Left lung (tissue), 10 donors: ENCODE results near the gene OR56B1. TPM values are rescaled to one million over a fixed set of nuclear protein-coding genes. Genes with fewer than 3 reads are reported as not detected.
"Not testable (repeated sequence)": the region's sequence is repeated elsewhere in the genome, so short reads cannot be mapped to it uniquely, and the experiment has no call there.

Experiments
- ATAC-seq: fragments of 200-7000 bp; cut with Tn5 transposase; one replicate; pipeline ENCODE4 v1.9.1; 2020; ENCODE audit warnings: moderate library complexity
- DNase-seq, 4 donors: peaks; one replicate each; pipeline ENCODE4 v3.0.0-alpha.2; 2013 to 2020
- H3K27ac ChIP-seq, 2 donors: fragments of 200-600 bp; sonication (generic) in 1 of 2; one replicate each; pipeline versions ENCODE4 v1.5.0 to v1.8.0; 2020 to 2021
- H3K27me3 ChIP-seq, 2 donors: fragments of 200-600 bp; sonication (generic) in 1 of 2; one replicate each; pipeline versions ENCODE4 v1.5.0 to v1.8.0; 2020 to 2021
- H3K36me3 ChIP-seq, 2 donors: fragments of 200-600 bp; sonication (generic) in 1 of 2; one replicate each; pipeline versions ENCODE4 v1.5.0 to v1.8.0; 2020 to 2021
- H3K4me1 ChIP-seq, 2 donors: fragments of 200-600 bp; one replicate each; pipeline ENCODE4 v1.8.0; 2021
- H3K4me3 ChIP-seq, 2 donors: fragments of 200-600 bp; sonication (generic) in 1 of 2; one replicate each; pipeline versions ENCODE4 v1.5.0 to v1.8.0; 2020 to 2021; ENCODE audit warnings: mild to moderate bottlenecking in 1 of 2
- H3K9me3 ChIP-seq, 2 donors: fragments of 200-600 bp; sonication (generic) in 1 of 2; one replicate each; pipeline versions ENCODE4 v1.5.0 to v1.8.0; 2020 to 2021
- intact Hi-C, 2 donors: fragments of 100-400 bp; cut with DNase I; formaldehyde crosslinking; loops; one replicate each; pipeline versions ENCODE4 v1.11.2 to v1.14.2; 2022
- polyA plus RNA-seq, 6 donors: library from polyadenylated mRNA; unstranded; fragments of 120-200 nt; gene quantifications; one replicate each; pipeline ENCODE4 v1.2.1, GENCODE V29; 2013; ENCODE audit not compliant: insufficient read length in 6 of 6
- total RNA-seq, 2 donors: library from RNA; stranded (reverse); fragmentation: NEBNext Ultra II Directional; extraction: Animal tissue kit (Norgen Biotek cat#: 25700); gene quantifications; one replicate each; pipeline ENCODE4 v1.2.1, GENCODE V29; 2021
- TF ChIP-seq, protein P1 (sequence below), 2 donors: fragments of 200-600 bp; sonication (generic) in 1 of 2; IDR thresholded peaks; one replicate each; pipeline versions ENCODE4 v1.5.0 to v1.8.0; 2021; ENCODE audit warnings: antibody characterized with exemption in 2 of 2
- donor health status: DM: no; HTN: yes; CAD: no.
- donor health status: DM: no; HTN: no; CAD: no.

OR56B1 gene
- total and polyA plus RNA-seq, 8 donors: not detected

DNA sequence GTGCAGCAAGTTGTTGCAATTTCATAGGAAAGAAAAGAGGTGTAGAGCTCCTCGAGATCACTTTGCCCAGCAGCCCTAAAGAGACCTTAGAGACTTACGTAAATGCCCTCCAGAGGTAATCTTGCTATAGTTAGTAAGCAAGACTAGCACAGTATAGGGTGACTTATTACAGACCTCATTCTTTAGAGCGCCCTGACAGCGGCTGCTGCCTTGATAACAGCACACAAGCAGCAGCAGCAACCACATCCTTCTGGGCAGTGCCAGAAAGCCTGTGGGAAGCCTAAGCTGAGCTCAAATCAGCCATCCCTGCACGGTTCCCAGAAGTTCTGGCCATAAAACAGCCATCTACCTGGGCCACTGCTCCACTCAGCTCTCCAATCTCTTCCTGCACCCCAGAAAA, 22.6 kb upstream of the OR56B1 start:
- no peak for ATAC-seq
- intact Hi-C loops: no loop called here
- Histone ChIP-seq H3K27me3 (no peaks in the 10 kb centered on the region), H3K27ac (no peak overlapping the region), H3K9me3 (peaks cover 0 to 2% of the 10 kb centered on the region in 2 donors), H3K36me3 (peaks cover 0 to 14% of the 10 kb centered on the region in 2 donors), H3K4me1 (no peaks in the 10 kb centered on the region), H3K4me3 (no peak overlapping the region)
- TF ChIP-seq, protein P1, sequence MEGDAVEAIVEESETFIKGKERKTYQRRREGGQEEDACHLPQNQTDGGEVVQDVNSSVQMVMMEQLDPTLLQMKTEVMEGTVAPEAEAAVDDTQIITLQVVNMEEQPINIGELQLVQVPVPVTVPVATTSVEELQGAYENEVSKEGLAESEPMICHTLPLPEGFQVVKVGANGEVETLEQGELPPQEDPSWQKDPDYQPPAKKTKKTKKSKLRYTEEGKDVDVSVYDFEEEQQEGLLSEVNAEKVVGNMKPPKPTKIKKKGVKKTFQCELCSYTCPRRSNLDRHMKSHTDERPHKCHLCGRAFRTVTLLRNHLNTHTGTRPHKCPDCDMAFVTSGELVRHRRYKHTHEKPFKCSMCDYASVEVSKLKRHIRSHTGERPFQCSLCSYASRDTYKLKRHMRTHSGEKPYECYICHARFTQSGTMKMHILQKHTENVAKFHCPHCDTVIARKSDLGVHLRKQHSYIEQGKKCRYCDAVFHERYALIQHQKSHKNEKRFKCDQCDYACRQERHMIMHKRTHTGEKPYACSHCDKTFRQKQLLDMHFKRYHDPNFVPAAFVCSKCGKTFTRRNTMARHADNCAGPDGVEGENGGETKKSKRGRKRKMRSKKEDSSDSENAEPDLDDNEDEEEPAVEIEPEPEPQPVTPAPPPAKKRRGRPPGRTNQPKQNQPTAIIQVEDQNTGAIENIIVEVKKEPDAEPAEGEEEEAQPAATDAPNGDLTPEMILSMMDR (IDR thresholded peaks at IDR 0.05): no peak
- DNase-seq: no peak

DNA sequence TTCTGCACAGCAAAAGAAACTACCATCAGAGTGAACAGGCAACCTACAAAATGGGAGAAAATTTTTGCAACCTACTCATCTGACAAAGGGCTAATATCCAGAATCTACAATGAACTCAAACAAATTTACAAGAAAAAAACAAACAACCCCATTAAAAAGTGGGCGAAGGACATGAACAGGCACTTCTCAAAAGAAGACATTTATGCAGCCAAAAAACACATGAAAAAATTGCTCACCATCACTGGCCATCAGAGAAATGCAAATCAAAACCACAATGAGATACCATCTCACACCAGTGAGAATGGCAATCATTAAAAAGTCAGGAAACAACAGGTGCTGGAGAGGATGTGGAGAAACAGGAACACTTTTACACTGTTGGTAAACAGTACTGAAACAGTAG, 19.7 kb upstream of the OR56B1 start:
- H3K36me3 ChIP-seq, H3K4me1 ChIP-seq, DNase-seq, H3K27me3 ChIP-seq, ATAC-seq, H3K9me3 ChIP-seq, H3K4me3 ChIP-seq, H3K27ac ChIP-seq, intact Hi-C loops: not testable (repeated sequence)

DNA sequence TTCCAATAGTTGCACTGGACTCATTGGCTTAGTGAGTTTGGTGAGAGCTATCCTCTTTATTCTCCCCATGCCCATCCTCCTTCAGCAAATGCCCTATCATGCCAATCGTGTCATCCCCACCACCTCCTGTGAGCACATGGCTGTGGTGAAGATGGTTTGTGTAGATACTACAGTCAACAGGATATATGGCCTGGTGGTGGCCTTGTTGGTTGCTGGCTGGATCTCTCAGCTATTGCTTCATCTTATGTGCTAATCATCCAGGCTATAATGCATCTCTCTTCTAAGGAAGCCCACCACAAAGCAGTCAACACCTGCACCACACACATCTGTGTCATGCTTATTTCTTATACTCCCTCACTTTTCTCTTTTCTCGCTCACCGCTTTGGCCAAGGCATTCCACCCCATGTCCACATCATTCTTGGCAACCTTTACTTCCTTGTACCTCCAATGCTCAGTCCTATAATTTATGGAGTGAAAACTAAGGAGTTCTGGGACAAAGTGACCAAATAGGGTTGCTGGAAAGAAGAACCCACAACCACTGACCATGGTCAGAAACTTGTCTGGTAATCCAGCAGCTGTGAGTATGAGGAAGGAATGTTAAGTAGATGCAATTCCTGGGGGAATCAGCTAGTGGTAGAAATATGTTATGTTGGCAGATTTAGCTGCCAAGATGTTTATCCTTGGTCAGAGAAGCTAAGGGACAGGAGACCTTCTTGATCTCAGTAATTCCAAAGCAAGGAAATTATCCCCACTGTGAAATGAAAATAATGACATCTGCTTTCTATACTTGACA, 16.3 kb upstream of the OR56B1 start:
- ATAC-seq (no peak), DNase-seq (no peak)
- H3K4me1 ChIP-seq: no peaks in the 10 kb centered on the region
- intact Hi-C loops: no loop called here
- TF ChIP-seq, protein P1 (IDR thresholded peaks at IDR 0.05): no peak
- no peak overlapping the region for H3K4me3 ChIP-seq
- H3K36me3 ChIP-seq: no peaks in the 10 kb centered on the region
- H3K27me3 ChIP-seq: no peaks in the 10 kb centered on the region
- no peak overlapping the region for H3K27ac ChIP-seq
- H3K9me3 ChIP-seq: peaks cover 0 to 2% of the 10 kb centered on the region in 2 donors

DNA sequence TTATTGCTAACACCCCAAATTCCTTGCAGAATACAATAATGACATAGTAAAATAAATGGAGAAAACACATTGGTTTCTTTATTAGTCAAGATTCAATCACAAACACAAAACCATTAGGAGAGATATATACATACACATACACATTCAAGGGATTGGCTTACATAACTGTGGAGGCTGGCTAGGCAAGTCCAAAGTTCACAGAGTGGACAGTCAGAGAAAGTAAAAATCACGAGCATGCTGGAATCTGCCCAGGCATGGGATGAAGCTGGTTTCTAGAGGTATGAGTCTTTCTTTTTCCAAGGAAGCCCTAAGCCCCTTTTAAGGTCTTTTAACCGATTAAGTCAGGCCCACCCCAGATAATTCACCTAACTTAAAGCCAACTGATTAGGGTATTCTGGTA, 13.6 kb upstream of the OR56B1 start:
- Histone ChIP-seq H3K27me3 (no peaks in the 10 kb centered on the region), H3K36me3 (no peaks in the 10 kb centered on the region), H3K9me3 (no peaks in the 10 kb centered on the region), H3K4me3 (no peak overlapping the region), H3K4me1 (no peaks in the 10 kb centered on the region), H3K27ac (no peak overlapping the region)
- DNase-seq (no peak), ATAC-seq (no peak)
- intact Hi-C loops: no loop called here
- TF ChIP-seq, protein P1 (IDR thresholded peaks at IDR 0.05): no peak

DNA sequence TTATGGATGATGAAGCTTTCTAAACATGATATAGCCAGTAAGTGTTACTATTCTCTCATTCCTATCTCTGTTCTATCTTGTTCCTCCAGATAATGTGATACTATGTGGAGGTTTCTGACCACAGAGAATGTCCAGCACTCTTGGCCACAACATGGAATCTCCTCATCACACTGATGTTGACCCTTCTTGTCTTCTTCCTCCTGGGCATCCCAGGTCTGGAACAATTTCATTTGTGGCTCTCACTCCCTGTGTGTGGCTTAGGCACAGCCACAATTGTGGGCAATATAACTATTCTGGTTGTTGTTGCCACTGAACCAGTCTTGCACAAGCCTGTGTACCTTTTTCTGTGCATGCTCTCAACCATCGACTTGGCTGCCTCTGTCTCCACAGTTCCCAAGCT, 9.9 kb upstream of the OR56B1 start:
- DNase-seq (no peak), ATAC-seq (no peak)
- Histone ChIP-seq H3K36me3 (no peaks in the 10 kb centered on the region), H3K27me3 (no peaks in the 10 kb centered on the region), H3K27ac (no peak overlapping the region), H3K4me3 (no peak overlapping the region), H3K4me1 (no peaks in the 10 kb centered on the region), H3K9me3 (no peaks in the 10 kb centered on the region)
- TF ChIP-seq, protein P1 (IDR thresholded peaks at IDR 0.05): no peak
- intact Hi-C loops: no loop called here

DNA sequence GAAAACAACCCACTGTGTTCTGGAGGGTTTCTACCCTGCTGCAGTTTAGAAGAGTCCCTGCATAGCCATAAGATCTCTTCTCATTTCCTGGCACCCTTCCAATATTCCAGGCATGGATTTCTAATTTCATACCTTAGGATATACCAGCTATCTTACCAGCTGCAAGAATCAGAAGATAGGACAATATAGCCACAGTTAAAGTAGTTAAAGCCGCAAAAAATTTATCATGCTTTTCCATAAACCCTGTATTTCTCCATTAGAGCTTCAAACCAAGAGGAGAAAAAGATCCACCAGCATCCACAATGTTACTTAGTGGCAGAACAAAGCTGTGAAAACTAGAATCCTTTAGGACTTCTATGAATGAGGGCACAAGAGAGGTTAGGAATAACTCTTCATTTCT, 8.6 kb upstream of the OR56B1 start:
- TF ChIP-seq, protein P1 (IDR thresholded peaks at IDR 0.05): no peak
- Histone ChIP-seq H3K36me3 (no peaks in the 10 kb centered on the region), H3K4me3 (no peak overlapping the region), H3K4me1 (no peaks in the 10 kb centered on the region), H3K27me3 (no peaks in the 10 kb centered on the region), H3K27ac (no peak overlapping the region), H3K9me3 (no peaks in the 10 kb centered on the region)
- intact Hi-C loops: no loop called here
- no peak for ATAC-seq
- DNase-seq: no peak
